ENCODE results near the gene SMAGP.
A peak's percentile ranks its signal among the peaks of the same experiment; 100 is the strongest.
"Not testable (repeated sequence)": the region's sequence is repeated elsewhere in the genome, so short reads cannot be mapped to it uniquely, and the experiment has no call there.

SMAGP gene

GRCh38 chr12:51225234-51225633 lies 45.0 kb downstream of the SMAGP start:
- DNase-seq (ENCODE audit: low read depth in 2 of 2), result no peak

- no peak for DNase-seq (ENCODE audit: low read depth in 2 of 2)
Measured at GRCh38 chr12:51224625-51225024, 45.6 kb downstream of the SMAGP start.

GRCh38 chr12:51222461-51222860 lies 47.8 kb downstream of the SMAGP start:
- no peak for DNase-seq (ENCODE audit: low read depth in 2 of 2)

- not testable (repeated sequence) for DNase-seq (ENCODE audit: low read depth in 2 of 2)
Measured at GRCh38 chr12:51219857-51220256, 50.4 kb downstream of the SMAGP start.

GRCh38 chr12:51219322-51219721 lies 50.9 kb downstream of the SMAGP start:
- no peak for DNase-seq (ENCODE audit: low read depth in 2 of 2)

- no peak for DNase-seq (ENCODE audit: low read depth in 2 of 2)
Measured at GRCh38 chr12:51218607-51219161, 51.5 kb downstream of the SMAGP start.

- peak; percentile 42 to 48 for DNase-seq (ENCODE audit: low read depth in 2 of 2)
Measured at GRCh38 chr12:51217968-51218606, 52.1 kb downstream of the SMAGP start, which contains the start of gene POU6F1. Gene POU6F1, minus strand, starts transcription at chr12:51218062. Its CDS starts 11,226 bp downstream, at chr12:51206836.

GRCh38 chr12:51217133-51217967 lies 52.9 kb downstream of the SMAGP start:
- peak; percentile 6 to 15 for DNase-seq (ENCODE audit: low read depth in 2 of 2)

- DNase-seq (ENCODE audit: low read depth in 2 of 2), result no peak
Measured at GRCh38 chr12:51216642-51217041, 53.6 kb downstream of the SMAGP start.

GRCh38 chr12:51214895-51215294 lies 55.3 kb downstream of the SMAGP start:
- no peak for DNase-seq (ENCODE audit: low read depth in 2 of 2)

GRCh38 chr12:51210690-51211395 lies 59.4 kb downstream of the SMAGP start:
- DNase-seq (ENCODE audit: low read depth in 2 of 2), result no peak

GRCh38 chr12:51209259-51209658 lies 61.0 kb downstream of the SMAGP start:
- DNase-seq (ENCODE audit: low read depth in 2 of 2), result no peak

GRCh38 chr12:51208016-51208660 lies 62.1 kb downstream of the SMAGP start:
- no peak for DNase-seq (ENCODE audit: low read depth in 2 of 2)

GRCh38 chr12:51205350-51205749 lies 64.9 kb downstream of the SMAGP start:
- no peak for DNase-seq (ENCODE audit: low read depth in 2 of 2)

GRCh38 chr12:51202718-51203117 lies 67.5 kb downstream of the SMAGP start:
- DNase-seq (ENCODE audit: low read depth in 2 of 2), result no peak

GRCh38 chr12:51200806-51201205 lies 69.4 kb downstream of the SMAGP start:
- DNase-seq (ENCODE audit: low read depth in 2 of 2), result no peak

GRCh38 chr12:51200156-51200555 lies 70.1 kb downstream of the SMAGP start:
- no peak for DNase-seq (ENCODE audit: low read depth in 2 of 2)

GRCh38 chr12:51199366-51199945 lies 70.8 kb downstream of the SMAGP start:
- no peak for DNase-seq (ENCODE audit: low read depth in 2 of 2)

GRCh38 chr12:51198568-51199365 lies 71.4 kb downstream of the SMAGP start:
- no peak for DNase-seq (ENCODE audit: low read depth in 2 of 2)

All from stimulated activated CD8-positive, alpha-beta memory T cell treated with anti-CD3 and anti-CD28 coated beads, Interleukin-15, amount 100 ng/mL, for 4 hours (primary cell).